Naive thymus-derived CD8-positive, alpha-beta T cell (primary cell): ENCODE results near the gene TRIM7. TPM values are rescaled to one million over a fixed set of nuclear protein-coding genes. Genes with fewer than 3 reads are reported as not detected.
"Not testable (repeated sequence)": the region's sequence is repeated elsewhere in the genome, so short reads cannot be mapped to it uniquely, and the experiment has no call there.

Experiments
- ATAC-seq, 2 donors: fragments of 150-1000 bp; cut with Tn5 transposase in 1 of 2; sonication (Bioruptor Pico), chemical (Tn5 transposase) in 1 of 2; 1 replicate in 1 of 2; 2 replicates in 1 of 2; pipeline ENCODE4 v1.10.0; 2021; ENCODE audit warnings: mild to moderate bottlenecking in 2 of 2, moderate library complexity in 2 of 2
- POLR2A ChIA-PET: fragments of 350-600 bp; sonication (Branson Sonifier 250); formaldehyde crosslinking; loops from one replicate; lab custom pipeline; 2021; ENCODE audit warnings: antibody characterized with exemption; lab: Charles Lee
- DNase-seq, 10 donors: peaks; one replicate each; pipeline versions ENCODE4 v3.0.0 to v3.0.0-alpha.2; 2020 to 2022
- H3K27ac Mint-ChIP-seq, 10 donors: one replicate each; pipeline ENCODE4 v1.8.0; 2020 to 2022; ENCODE audit warnings: mild to moderate bottlenecking in 10 of 10, mixed read lengths in 10 of 10, moderate library complexity in 4 of 10, inconsistent platforms in 1 of 10
- H3K27me3 Mint-ChIP-seq, 5 donors: one replicate each; pipeline ENCODE4 v1.8.0; 2021 to 2022; ENCODE audit warnings: mixed read lengths in 5 of 5
- H3K36me3 Mint-ChIP-seq, 3 donors: one replicate each; pipeline ENCODE4 v1.8.0; 2020 to 2022; ENCODE audit warnings: mixed read lengths in 3 of 3, mild to moderate bottlenecking in 2 of 3, inconsistent platforms in 1 of 3
- H3K4me1 Mint-ChIP-seq, 4 donors: one replicate each; pipeline ENCODE4 v1.8.0; 2021 to 2022; ENCODE audit warnings: mixed read lengths in 4 of 4
- H3K4me3 Mint-ChIP-seq, 10 donors: one replicate each; pipeline ENCODE4 v1.8.0; 2020 to 2022; ENCODE audit warnings: mild to moderate bottlenecking in 10 of 10, mixed read lengths in 10 of 10, moderate library complexity in 6 of 10, inconsistent platforms in 1 of 10
- H3K9me3 Mint-ChIP-seq, 9 donors: one replicate each; pipeline ENCODE4 v1.8.0; 2020 to 2022; ENCODE audit warnings: mixed read lengths in 9 of 9, mild to moderate bottlenecking in 3 of 9, inconsistent platforms in 1 of 9, moderate library complexity in 1 of 9
- polyA plus RNA-seq, 3 donors: library from polyadenylated mRNA; unstranded; fragments of 300-500 nt; fragmentation: Illumina TruSeq; gene quantifications; one replicate each; pipeline ENCODE4 v1.2.3, GENCODE V29; 2021
- total RNA-seq, 8 experiments: library from RNA in 2 of 8; stranded (reverse) in 2 of 8; gene quantifications; one replicate each; pipeline ENCODE4 v1.2.3 and lab custom pipeline; 2021 to 2026

The TRIM7 gene
- total and polyA plus RNA-seq, 5 experiments from 2014 or later = 0.40 to 4.2 (median 3.7) TPM; not detected in 2

DNA sequence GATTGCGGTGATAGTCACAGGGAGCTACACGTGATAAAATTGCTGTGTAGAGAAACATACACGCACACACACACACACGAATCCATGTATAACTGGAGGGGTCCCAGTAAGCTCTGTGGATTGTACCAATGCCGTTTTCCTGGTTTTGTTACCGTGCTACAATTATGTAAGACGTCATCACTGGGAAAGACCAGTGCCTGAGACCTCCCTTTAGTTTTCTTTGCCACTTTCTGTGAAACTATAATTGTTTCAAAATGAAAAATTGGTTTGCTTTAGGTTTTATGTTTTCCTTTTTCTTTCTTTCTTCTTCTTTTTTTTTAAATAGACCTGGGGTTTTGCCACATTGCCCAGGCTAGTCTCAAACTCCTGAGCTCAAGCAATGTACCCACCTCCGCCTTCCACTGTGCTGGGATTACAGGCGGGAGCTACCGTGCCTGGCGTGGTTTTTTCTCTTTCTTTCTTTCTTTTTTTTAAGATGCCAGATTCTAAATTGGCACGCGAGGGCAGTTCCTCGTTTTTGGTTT, 36.3 kb downstream of the TRIM7 start:
- peaks cover 0 to 4% (median 0%) of the 10 kb centered on the region in 9 donors for H3K9me3 Mint-ChIP-seq
- H3K36me3 Mint-ChIP-seq = peaks cover 0 to 2% (median 0%) of the 10 kb centered on the region in 3 donors
- no peak for ATAC-seq
- peaks cover 0 to 69% (median 12%) of the 10 kb centered on the region in 5 donors for H3K27me3 Mint-ChIP-seq
- H3K4me1 Mint-ChIP-seq = peaks cover 26 to 76% (median 59%) of the 10 kb centered on the region in 4 donors
- no peak for DNase-seq
- H3K4me3 Mint-ChIP-seq = peak overlapping the region in 6 of 10 donors; percentile 14 to 73 (median 30)
- POLR2A ChIA-PET = interaction anchor here (0.6 to 2.1 kb wide), 6 partner anchors 16 to 521 kb away, joined by 3 to 6 read pairs (median 4); no protein-coding TSS in a partner anchor
- H3K27ac Mint-ChIP-seq = peak overlapping the region in 4 of 10 donors; percentile 24 to 77 (median 56)

- Mint-ChIP-seq H3K4me1 (peaks cover 21 to 77% (median 57%) of the 10 kb centered on the region in 4 donors), H3K36me3 (peaks cover 0 to 2% (median 0%) of the 10 kb centered on the region in 3 donors), H3K27ac (peak overlapping the region in 5 of 10 donors; percentile 0 to 42 (median 24)), H3K9me3 (peaks cover 0 to 3% (median 0%) of the 10 kb centered on the region in 9 donors), H3K4me3 (peak overlapping the region in 1 of 10 donors; percentile 10), H3K27me3 (peaks cover 0 to 69% (median 12%) of the 10 kb centered on the region in 5 donors)
- DNase-seq = no peak
- no peak for ATAC-seq
- POLR2A ChIA-PET = interaction anchor here (0.6 to 2.1 kb wide), 5 partner anchors 16 to 520 kb away, joined by 3 to 6 read pairs (median 4); no protein-coding TSS in a partner anchor
Observed at GRCh38 chr5:181167814-181168488, 37.0 kb downstream of the TRIM7 start.

DNA sequence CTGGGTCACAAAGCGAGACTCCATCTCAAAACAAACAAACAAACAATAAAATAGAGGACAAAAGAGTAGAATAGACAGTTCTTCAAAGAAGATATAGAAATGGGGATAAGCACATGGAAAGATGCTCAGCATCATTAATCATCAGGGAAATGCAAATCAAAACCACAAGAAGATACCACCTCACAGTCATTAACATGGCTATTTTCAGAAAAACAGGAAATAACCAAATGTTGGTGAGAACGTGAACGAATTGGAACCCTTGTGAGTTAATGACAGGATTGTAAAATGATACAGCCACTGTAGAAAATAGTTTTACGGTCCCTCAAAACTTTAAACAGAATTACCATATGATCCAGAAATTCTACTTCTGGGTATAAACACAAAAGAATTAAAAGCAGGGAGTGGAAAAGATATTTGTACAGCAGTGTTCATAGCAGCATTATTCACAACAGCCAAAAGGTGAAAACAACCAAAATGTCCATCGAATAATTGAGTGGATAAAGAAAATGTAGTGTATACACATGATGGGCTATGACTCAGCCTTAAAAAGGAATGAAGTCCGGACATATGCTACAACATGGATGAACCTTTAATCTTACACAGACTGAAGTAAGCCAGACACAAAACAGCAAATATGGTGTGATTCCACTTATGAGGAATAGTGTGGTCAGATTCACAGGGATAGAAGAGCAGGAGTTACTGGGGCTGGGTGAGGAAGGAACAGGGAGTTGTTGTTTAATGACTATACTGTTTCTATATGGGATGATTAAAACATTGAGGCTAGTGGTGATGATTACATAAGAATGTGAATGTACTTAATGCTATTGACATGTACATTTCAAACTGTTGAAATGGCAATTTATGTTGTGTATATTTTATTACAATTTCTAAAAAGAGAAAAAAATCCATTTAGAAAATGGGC, 37.9 kb downstream of the TRIM7 start:
- POLR2A ChIA-PET = interaction anchor here (0.6 to 2.1 kb wide), 2 partner anchors 17 to 94 kb away, joined by 3 to 6 read pairs; no protein-coding TSS in a partner anchor
- ATAC-seq (no peak), DNase-seq (no peak)
- peak overlapping the region in 4 of 10 donors; percentile 0 to 42 (median 21) for H3K27ac Mint-ChIP-seq
- peaks cover 21 to 73% (median 52%) of the 10 kb centered on the region in 4 donors for H3K4me1 Mint-ChIP-seq
- H3K9me3 Mint-ChIP-seq = peaks cover 0 to 3% (median 0%) of the 10 kb centered on the region in 9 donors
- peaks cover 0 to 65% (median 12%) of the 10 kb centered on the region in 5 donors for H3K27me3 Mint-ChIP-seq
- peaks cover 0 to 2% (median 0%) of the 10 kb centered on the region in 3 donors for H3K36me3 Mint-ChIP-seq
- no peak overlapping the region for H3K4me3 Mint-ChIP-seq

GRCh38 chr5:181164076-181164952, 40.7 kb downstream of the TRIM7 start:
- Mint-ChIP-seq H3K27ac (peak overlapping the region in 9 of 10 donors; percentile 24 to 99 (median 94)), H3K36me3 (peaks cover 0 to 2% (median 0%) of the 10 kb centered on the region in 3 donors), H3K27me3 (peaks cover 0 to 51% (median 8%) of the 10 kb centered on the region in 5 donors), H3K4me1 (peaks cover 22 to 74% (median 44%) of the 10 kb centered on the region in 4 donors), H3K4me3 (peak overlapping the region; percentile 69 to 95 (median 77)), H3K9me3 (no peaks in the 10 kb centered on the region)
- DNase-seq (peak in 3 of 10 donors; percentile 35 to 43 (median 40)), ATAC-seq (no peak)
- POLR2A ChIA-PET = interaction anchor here (1.0 to 1.8 kb wide), 7 partner anchors 21 to 97 kb away, joined by 3 to 9 read pairs (median 4); partner anchors contain the start of genes TRIM41 and TRIM52

DNA sequence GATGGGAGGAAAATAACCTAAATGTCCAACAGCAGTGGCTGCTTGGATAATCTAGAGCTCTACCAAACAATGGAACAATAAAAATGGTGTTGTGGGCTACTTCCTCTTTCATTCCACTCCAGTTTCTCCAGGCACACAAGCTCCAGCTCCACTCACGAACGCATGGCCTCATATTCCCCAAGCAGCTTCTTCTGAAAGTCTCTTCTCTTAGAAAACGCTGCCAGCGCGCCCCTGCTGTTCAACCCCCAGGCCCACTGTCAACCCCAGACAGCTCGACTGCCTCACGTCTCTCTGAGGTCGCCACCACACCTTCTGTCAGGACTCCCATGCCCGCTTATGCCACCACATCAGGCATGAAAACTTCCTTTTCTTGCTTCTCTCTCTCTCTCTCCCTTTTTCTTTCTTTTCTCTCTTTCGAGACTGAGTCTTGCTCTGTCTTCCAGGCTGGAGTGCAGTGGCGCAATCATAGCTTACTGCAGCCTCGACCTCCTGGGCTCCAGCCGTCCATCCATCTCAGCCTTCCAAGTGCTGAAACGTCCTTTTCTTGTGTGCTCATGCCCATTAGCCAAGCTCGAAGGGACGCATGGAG, 41.4 kb downstream of the TRIM7 start:
- H3K4me1 Mint-ChIP-seq = peaks cover 21 to 70% (median 40%) of the 10 kb centered on the region in 4 donors
- peak in 4 of 10 donors; percentile 16 to 42 (median 38) for DNase-seq
- H3K27me3 Mint-ChIP-seq = peaks cover 0 to 45% (median 2%) of the 10 kb centered on the region in 5 donors
- peak overlapping the region; percentile 69 to 95 (median 77) for H3K4me3 Mint-ChIP-seq
- POLR2A ChIA-PET = interaction anchor here (0.7 to 1.8 kb wide), 7 partner anchors 9 to 360 kb away, joined by 3 to 9 read pairs (median 4); partner anchors contain the start of genes TRIM41 and TRIM52
- peaks cover 0 to 2% (median 0%) of the 10 kb centered on the region in 3 donors for H3K36me3 Mint-ChIP-seq
- no peaks in the 10 kb centered on the region for H3K9me3 Mint-ChIP-seq
- no peak for ATAC-seq
- H3K27ac Mint-ChIP-seq = peak overlapping the region in 9 of 10 donors; percentile 24 to 99 (median 94)

DNA sequence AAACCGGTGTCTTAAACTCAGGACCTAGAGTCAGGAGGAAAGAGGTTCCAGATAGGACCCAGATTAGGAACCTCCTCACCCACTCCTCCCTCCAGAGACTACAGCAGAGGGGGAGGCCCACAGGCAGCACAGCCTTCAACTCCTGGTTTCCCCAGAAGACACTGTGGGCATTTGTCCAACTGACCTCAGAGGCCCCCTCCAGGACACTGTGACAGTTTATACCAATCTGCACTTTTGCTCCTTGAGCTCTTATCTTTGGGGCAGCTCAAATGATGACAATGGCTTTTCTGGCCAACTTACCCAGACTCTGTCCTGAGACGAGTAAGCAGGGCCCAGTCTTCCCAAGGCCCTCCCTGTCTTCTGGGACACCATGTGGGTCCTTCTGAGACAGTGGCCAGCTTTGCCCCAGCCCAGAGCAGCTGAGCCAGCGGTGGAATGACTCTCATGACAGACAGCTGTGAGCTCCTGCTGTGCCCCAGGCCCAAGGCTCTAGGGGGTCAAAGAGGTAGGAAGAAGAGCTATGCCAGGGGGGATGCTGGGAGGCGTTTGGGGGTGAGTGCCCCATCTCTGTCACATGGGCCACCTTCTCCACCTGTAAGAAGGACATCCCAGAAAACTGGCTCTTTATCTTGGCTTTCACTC, 43.3 kb downstream of the TRIM7 start:
- H3K4me1 Mint-ChIP-seq = peaks cover 17 to 54% (median 26%) of the 10 kb centered on the region in 4 donors
- peak overlapping the region in 9 of 10 donors; percentile 56 to 89 (median 79) for H3K4me3 Mint-ChIP-seq
- POLR2A ChIA-PET = interaction anchor here (0.7 to 1.2 kb wide), 4 partner anchors 9 to 30 kb away, joined by 3 to 10 read pairs (median 6); no protein-coding TSS in a partner anchor
- no peak for ATAC-seq
- DNase-seq = no peak
- H3K27me3 Mint-ChIP-seq = peaks cover 0 to 36% (median 0%) of the 10 kb centered on the region in 5 donors
- peaks cover 0 to 2% (median 0%) of the 10 kb centered on the region in 3 donors for H3K36me3 Mint-ChIP-seq
- H3K27ac Mint-ChIP-seq = peak overlapping the region in 9 of 10 donors; percentile 48 to 99 (median 98)
- no peaks in the 10 kb centered on the region for H3K9me3 Mint-ChIP-seq

GRCh38 chr5:181160755-181161533, 44.1 kb downstream of the TRIM7 start:
- peak overlapping the region in 9 of 10 donors; percentile 48 to 99 (median 98) for H3K27ac Mint-ChIP-seq
- DNase-seq = peak in 9 of 10 donors; percentile 35 to 79 (median 66)
- not testable (repeated sequence) for H3K36me3 Mint-ChIP-seq, H3K9me3 Mint-ChIP-seq
- peaks cover 17 to 49% (median 26%) of the 10 kb centered on the region in 4 donors for H3K4me1 Mint-ChIP-seq
- POLR2A ChIA-PET = interaction anchor here (0.5 to 1.4 kb wide), 8 partner anchors 12 to 100 kb away, joined by 3 to 10 read pairs (median 6); partner anchors contain the start of gene TRIM52
- H3K27me3 Mint-ChIP-seq = peaks cover 0 to 33% (median 0%) of the 10 kb centered on the region in 5 donors
- peak overlapping the region; percentile 56 to 89 (median 72) for H3K4me3 Mint-ChIP-seq
- ATAC-seq = peak; percentile 37 to 42

DNA sequence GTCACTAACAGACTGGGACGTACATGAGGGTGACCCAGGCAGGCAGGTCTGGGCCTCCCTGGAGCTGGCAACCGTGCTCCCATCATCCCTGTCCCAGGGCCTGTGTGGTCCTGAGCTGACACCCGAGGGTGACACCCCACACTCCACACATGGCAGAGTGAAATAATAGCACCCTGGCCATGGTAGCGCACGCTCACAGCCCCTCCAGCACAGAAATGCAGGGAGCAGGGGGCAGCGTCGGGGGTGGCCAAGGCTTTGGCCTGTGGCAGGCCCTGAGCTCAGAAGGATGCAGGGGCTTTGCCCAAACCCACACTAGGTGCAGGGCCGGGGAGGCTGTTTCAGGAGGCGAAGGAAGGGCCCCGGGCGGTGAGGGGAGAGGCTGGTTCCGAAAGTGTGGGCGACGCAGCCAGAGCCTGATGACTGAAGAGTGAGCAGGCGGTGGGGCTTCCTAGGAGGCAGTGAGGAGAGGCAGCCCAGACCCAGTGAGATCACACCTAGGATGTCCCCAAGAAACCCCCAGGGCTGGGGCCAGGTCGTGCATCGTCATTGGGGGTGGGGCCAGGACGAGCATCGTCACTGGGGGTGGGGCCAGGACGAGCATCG, 44.7 kb downstream of the TRIM7 start:
- Mint-ChIP-seq H3K4me1 (peaks cover 15 to 44% (median 21%) of the 10 kb centered on the region in 4 donors), H3K9me3 (no peaks in the 10 kb centered on the region), H3K36me3 (peaks cover 0 to 2% (median 0%) of the 10 kb centered on the region in 3 donors), H3K4me3 (peak overlapping the region; percentile 44 to 85 (median 71)), H3K27me3 (peaks cover 0 to 27% (median 0%) of the 10 kb centered on the region in 5 donors), H3K27ac (peak overlapping the region in 8 of 10 donors; percentile 88 to 99 (median 97))
- DNase-seq (peak; percentile 36 to 93 (median 81)), ATAC-seq (peak; percentile 77 to 88)
- POLR2A ChIA-PET = interaction anchor here (0.5 to 1.4 kb wide), 9 partner anchors 17 to 347 kb away, joined by 3 to 7 read pairs (median 4); partner anchors contain the start of gene TRIM52
